ENCODE results near the gene VWF.

The VWF gene

DNA sequence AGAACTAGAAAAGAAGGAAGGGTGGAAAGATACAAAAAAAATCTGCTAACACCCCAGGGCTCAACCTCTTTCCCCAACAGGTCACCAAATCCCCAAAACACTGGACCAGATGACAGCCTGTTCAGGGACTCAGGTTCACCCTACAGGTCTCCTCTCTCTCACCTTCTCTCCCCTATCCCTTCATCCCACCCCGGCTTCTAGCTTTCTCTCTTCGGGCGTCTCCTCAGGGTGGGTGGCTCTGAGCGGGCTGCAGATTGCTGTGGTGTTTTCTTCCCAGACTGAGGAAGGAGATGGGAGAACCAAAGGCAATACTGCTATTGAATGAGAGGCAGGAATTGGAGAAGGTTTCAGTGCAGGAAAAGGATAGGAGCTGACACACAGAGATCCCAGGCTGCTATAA is 218.7 kb downstream of the VWF start:
- FAIRE-seq: no peak

DNA sequence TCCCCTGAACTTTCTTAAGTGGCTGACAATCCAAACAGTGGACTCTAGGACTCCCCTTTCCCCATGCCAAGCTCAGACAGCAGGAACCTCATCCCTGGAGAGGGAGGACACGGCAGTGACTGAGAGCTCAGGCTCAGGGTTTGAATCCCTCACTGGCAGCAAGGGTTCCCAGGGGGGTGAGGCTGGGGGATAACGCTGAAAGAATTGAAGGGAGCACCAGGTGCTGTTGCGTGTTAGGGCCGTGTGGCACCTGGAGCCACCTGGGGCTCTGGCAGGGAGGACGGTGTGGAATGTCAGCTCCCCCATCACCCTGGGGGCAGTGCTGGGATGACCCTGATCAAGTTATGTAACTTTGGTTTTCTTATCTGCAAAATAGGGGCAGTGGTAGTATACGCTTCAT is 219.5 kb downstream of the VWF start:
- FAIRE-seq: no peak

DNA sequence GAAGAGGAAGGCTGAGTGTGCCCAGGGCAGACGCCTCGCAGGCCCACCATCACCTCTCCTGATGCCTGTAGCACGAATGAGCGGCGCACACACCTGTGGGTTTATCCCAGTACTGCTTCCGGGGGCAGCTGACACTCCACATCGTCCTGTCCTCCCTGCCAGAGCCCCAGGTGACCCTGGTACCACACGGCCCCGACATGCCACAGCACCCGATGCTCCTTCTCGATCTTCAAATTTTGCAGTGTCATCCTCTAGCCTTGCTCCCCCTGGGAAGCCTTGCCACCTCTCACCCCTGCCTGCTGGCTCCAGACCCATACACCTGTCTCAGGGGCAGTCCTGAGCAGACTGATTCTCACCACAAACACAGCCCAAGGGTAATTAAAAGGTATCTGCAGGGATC is 220.0 kb downstream of the VWF start:
- no peak for FAIRE-seq

DNA sequence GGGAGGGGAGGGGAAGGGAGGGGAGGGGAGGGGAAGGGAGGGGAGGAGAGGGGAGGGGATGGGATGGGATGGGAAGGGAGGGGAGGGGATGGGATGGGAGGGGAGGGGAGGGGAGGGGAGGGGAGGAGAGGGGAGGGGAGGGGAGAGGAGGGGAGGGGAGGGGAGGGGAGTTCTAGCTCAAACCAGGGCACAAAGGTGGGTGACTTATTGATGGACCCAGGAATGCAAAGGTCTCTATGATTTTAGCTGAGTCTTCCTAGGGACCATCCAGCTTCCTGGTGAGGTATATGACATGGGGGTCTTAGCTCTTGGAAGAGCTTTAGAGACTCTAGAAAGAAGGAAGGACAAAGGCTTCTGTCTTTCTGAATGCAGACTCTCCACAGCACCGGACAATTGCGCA is 221.7 kb downstream of the VWF start:
- FAIRE-seq: no peak

DNA sequence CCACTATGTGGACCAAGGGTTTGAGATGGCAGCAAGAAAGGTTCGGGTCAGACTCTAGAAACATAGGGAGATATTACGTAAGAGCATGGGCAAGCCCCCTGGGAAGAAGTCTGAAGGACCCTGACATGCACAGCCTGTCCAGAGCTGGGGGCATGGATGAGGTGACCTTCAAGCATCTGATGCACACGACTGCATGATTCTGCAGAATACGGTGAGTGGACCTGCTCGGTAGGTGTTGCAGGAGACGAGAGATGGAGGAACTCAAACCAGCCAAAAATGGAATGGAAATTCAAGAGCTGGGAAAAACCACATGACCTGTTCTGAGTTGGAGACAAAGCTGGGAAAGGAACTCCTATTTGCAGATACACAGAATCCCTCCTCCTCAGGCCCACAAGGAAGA is 223.1 kb downstream of the VWF start:
- FAIRE-seq: no peak

DNA sequence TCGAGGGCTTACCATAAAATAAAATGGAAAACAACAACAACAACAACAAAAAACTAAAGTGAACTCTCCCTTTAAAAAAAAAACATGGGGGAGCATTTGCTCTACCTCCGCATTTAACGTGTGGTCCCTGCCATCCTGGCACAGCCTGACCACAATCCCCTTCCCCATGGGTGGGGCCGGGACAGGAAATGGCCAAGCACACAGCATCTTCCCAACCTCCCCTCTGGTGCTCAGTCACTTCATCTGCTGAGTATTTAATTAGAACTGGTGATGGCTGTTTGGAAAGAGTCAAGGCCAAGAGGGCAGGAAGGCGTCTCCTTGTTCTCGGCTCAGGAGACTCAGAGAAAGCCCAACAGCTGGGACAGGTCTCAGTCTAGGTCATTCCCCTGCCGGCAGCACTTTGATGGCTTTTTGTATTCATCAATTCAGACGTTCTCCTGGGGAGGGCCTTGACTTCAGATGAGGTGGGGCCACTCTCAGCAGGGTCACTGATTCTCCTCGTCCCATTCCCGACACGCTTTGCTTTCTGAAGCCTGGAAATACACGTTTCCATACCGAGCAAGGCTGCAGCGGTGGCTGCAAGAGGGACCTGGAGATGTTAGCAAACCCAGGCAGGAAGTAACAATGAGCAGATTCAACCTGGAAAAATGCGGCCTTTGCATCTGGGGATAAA is 223.8 kb downstream of the VWF start:
- no peak for FAIRE-seq

DNA sequence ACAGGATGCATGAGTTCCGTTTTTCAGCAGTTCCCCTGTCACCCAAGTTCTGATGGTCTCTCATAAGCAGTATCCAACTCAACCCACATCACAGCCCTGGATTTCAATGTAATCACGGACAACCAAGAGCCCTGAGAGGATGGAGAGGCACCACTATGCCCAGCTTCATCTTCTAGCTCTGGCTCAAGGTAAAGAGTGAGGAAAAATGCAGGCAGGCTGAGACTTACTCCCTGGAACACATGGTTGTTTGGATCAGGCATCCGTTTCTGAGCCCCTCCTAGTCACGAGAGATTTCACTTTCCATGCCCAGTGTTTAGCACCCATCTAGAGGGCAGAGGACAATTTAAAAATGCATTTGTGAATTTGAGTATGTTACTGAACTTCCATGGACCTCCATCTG is 224.4 kb downstream of the VWF start:
- no peak for FAIRE-seq

DNA sequence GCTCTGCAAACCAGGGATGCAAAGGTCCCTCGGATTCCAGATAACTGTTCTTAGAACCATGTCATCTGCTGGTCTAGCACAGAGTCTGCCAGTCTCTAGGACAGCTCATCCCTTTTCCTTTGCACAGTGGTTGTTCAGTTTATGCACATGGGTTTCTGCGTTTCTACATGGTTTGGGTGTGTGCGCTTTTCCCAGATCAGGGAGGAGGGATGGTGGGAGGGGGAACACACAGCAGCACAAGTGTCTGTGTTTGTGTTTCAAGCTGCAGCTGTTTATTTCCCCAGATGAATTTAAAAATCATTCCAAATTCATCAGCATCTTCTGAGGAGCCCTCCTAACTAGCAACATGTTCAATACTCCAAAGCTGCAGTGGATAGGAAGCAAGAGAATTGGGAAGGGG is 224.8 kb downstream of the VWF start:
- FAIRE-seq: no peak

DNA sequence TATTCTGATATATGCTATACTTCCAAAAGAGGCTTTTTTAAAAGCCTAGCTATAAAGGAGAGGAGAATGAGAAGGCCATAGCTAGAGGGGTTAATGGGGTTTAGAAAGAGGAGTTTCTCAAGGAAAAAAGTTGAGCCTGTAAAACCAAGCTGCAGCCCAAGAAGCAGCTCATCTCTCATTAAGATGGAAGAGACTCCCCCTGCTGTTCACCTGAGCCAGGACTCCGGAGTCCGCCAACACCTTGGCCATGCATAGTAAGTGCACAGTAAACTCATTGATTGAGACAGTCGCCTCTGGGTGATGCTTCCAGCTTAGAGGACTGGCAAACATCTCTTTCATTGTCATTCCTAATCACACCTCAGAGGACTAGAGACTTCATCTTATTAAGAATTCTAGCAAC is 225.6 kb downstream of the VWF start:
- FAIRE-seq: no peak

All from A204.1 (cell line).